CD4-positive, CD25-positive, alpha-beta regulatory T cell (primary cell): ENCODE results near the gene DLG2. TPM values are rescaled to one million over a fixed set of nuclear protein-coding genes. Genes with fewer than 3 reads are reported as not detected.

Experiments
- ATAC-seq, 2 donors: fragments of 150-1000 bp; cut with Tn5 transposase; one replicate each; pipeline ENCODE4 v1.10.0; 2021; ENCODE audit warnings: low read depth in 2 of 2, moderate number of reproducible peaks in 2 of 2, moderate library complexity in 1 of 2
- DNase-seq, 3 donors: peaks; one replicate each; pipeline versions ENCODE4 v3.0.0 to v3.0.0-alpha.2; 2012 to 2022; ENCODE audit warnings: mixed read lengths in 1 of 3
- H3K27ac ChIP-seq: one replicate; pipeline ENCODE4 v1.7.0; 2013; ENCODE audit warnings: mild to moderate bottlenecking, low read length; ENCODE audit not compliant: insufficient read depth, poor library complexity, severe bottlenecking
- H3K27me3 ChIP-seq: one replicate; pipeline ENCODE4 v1.7.0; 2013; ENCODE audit warnings: low read length; ENCODE audit not compliant: control insufficient read depth, insufficient read depth
- H3K36me3 ChIP-seq: one replicate; pipeline ENCODE4 v1.7.0; 2013; ENCODE audit warnings: mild to moderate bottlenecking, low read length, moderate library complexity; ENCODE audit not compliant: control insufficient read depth, insufficient read depth
- H3K4me1 ChIP-seq: 2 replicates; pipeline ENCODE4 v1.7.0; 2013; ENCODE audit warnings: mild to moderate bottlenecking, low read length; ENCODE audit not compliant: insufficient read depth, control insufficient read depth, poor library complexity, severe bottlenecking
- H3K4me3 ChIP-seq: one replicate; pipeline ENCODE4 v1.7.0; 2013; ENCODE audit warnings: low read depth, mild to moderate bottlenecking, low read length, moderate library complexity
- H3K9me3 ChIP-seq, 2 experiments: 1 replicate in 1 of 2; 2 replicates in 1 of 2; pipeline ENCODE4 v1.7.0; 2013; ENCODE audit warnings: low read length in 2 of 2, mild to moderate bottlenecking in 1 of 2, moderate library complexity in 1 of 2; ENCODE audit not compliant: control insufficient read depth in 2 of 2
- H3K27ac Mint-ChIP-seq, 3 donors: one replicate each; pipeline ENCODE4 v1.8.0; 2020 to 2022; ENCODE audit warnings: mild to moderate bottlenecking in 3 of 3, mixed read lengths in 3 of 3, moderate library complexity in 2 of 3
- H3K27me3 Mint-ChIP-seq: one replicate; pipeline ENCODE4 v1.8.0; 2022; ENCODE audit warnings: mild to moderate bottlenecking, mixed read lengths
- H3K36me3 Mint-ChIP-seq: one replicate; pipeline ENCODE4 v1.8.0; 2020; ENCODE audit warnings: mixed read lengths
- H3K4me1 Mint-ChIP-seq, 4 donors: one replicate each; pipeline ENCODE4 v1.8.0; 2020 to 2022; ENCODE audit warnings: mixed read lengths in 4 of 4, mild to moderate bottlenecking in 1 of 4
- H3K4me3 Mint-ChIP-seq, 4 donors: one replicate each; pipeline ENCODE4 v1.8.0; 2020 to 2022; ENCODE audit warnings: mild to moderate bottlenecking in 4 of 4, mixed read lengths in 4 of 4, moderate library complexity in 3 of 4
- H3K9me3 Mint-ChIP-seq, 7 donors: one replicate each; pipeline ENCODE4 v1.8.0; 2020 to 2022; ENCODE audit warnings: mixed read lengths in 7 of 7, mild to moderate bottlenecking in 3 of 7, moderate library complexity in 2 of 7
- polyA plus RNA-seq, 4 donors: library from polyadenylated mRNA; unstranded; fragments of 300-500 nt; fragmentation: Illumina TruSeq; gene quantifications; one replicate each; pipeline ENCODE4 v1.2.3, GENCODE V29; 2021
- total RNA-seq: library from RNA; stranded (reverse); gene quantifications from one replicate; pipeline ENCODE4 v1.2.3, GENCODE V29; 2022

The DLG2 gene
- total and polyA plus RNA-seq, 5 donors from 2014 or later = 0.26 to 2.0 (median 0.94) TPM

DNA sequence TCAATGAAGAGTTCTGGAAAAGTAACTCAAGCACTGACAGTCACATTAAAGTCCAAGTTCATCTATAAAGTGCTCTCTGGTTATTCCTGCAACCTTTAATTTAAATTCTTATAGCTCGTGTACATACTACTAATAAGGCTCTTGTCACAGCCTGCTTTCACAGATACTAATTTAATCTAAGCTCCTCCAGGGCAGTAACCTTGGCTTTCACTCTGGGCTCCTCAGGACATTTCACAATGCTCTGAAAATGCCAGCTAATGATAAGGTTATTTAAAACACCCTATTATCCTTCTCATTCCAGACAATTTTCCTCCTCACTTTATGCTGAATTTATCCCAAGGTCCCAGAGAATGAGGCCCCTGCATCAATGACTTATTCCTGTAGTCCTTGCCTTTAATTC, 2098.3 kb downstream of the DLG2 start:
- no peaks in the 10 kb centered on the region for H3K9me3 ChIP-seq
- no peaks in the 10 kb centered on the region for H3K36me3 Mint-ChIP-seq
- no peak overlapping the region for H3K4me3 ChIP-seq
- no peak overlapping the region for H3K27ac Mint-ChIP-seq
- DNase-seq (no peak), ATAC-seq (no peak)
- no peak overlapping the region for H3K4me3 Mint-ChIP-seq
- H3K27ac ChIP-seq = no peak overlapping the region
- peaks cover 0 to 3% (median 0%) of the 10 kb centered on the region in 7 donors for H3K9me3 Mint-ChIP-seq
- H3K4me1 ChIP-seq = no peaks in the 10 kb centered on the region
- no peaks in the 10 kb centered on the region for H3K4me1 Mint-ChIP-seq
- no peaks in the 10 kb centered on the region for H3K36me3 ChIP-seq
- H3K27me3 Mint-ChIP-seq = no peaks in the 10 kb centered on the region
- no peaks in the 10 kb centered on the region for H3K27me3 ChIP-seq

DNA sequence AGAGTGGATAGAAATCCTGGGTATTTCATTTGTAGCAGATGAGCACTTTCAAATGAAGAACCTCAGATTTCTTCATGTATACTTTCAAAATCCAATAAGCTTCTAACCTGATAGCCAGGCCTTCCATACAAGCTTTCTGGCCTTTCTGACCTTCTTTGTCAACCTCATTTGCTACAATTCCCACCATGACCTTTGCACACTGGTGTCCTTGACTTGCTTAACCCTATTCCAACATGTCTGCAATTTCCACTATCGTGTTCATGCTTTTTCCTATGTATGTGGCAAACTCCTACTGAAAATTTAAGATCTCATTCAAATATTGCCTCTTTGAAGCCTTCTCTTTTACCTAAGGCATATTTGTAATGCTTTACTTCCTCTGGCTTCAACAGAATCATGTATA, 2098.9 kb downstream of the DLG2 start:
- ATAC-seq (no peak), DNase-seq (no peak)
- Histone ChIP-seq H3K4me1 (no peaks in the 10 kb centered on the region), H3K4me3 (no peak overlapping the region), H3K9me3 (no peaks in the 10 kb centered on the region), H3K36me3 (no peaks in the 10 kb centered on the region), H3K27me3 (no peaks in the 10 kb centered on the region), H3K27ac (no peak overlapping the region)
- no peaks in the 10 kb centered on the region for H3K4me1 Mint-ChIP-seq
- no peaks in the 10 kb centered on the region for H3K27me3 Mint-ChIP-seq
- peaks cover 0 to 3% (median 0%) of the 10 kb centered on the region in 7 donors for H3K9me3 Mint-ChIP-seq
- H3K4me3 Mint-ChIP-seq = no peak overlapping the region
- no peak overlapping the region for H3K27ac Mint-ChIP-seq
- H3K36me3 Mint-ChIP-seq = no peaks in the 10 kb centered on the region

DNA sequence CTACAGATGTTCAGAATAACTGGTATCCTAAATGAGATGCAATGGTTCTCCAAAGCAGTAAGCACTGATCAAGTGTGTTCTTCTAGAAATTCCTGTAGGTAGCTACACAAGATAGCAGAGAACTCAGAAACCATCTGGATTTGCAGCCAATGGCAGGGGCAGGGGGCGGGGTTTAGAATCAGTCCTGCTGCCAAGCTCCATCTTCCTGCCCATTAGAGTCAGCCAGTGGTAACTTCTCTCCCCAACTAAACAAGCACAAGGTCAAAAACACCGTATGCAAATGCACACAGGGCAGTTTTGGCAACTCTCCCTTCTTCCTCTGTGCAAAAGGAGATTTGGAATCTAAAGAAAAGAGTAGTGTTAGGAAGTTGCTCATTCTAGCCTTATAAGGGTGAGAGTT, 2103.5 kb downstream of the DLG2 start:
- Histone ChIP-seq H3K36me3 (no peaks in the 10 kb centered on the region), H3K9me3 (no peaks in the 10 kb centered on the region), H3K27me3 (no peaks in the 10 kb centered on the region), H3K4me1 (no peaks in the 10 kb centered on the region), H3K27ac (no peak overlapping the region), H3K4me3 (no peak overlapping the region)
- Mint-ChIP-seq H3K27ac (no peak overlapping the region), H3K27me3 (peaks cover 10% of the 10 kb centered on the region), H3K4me3 (no peak overlapping the region), H3K36me3 (no peaks in the 10 kb centered on the region), H3K4me1 (peaks cover 0 to 2% (median 0%) of the 10 kb centered on the region in 4 donors), H3K9me3 (peaks cover 0 to 5% (median 0%) of the 10 kb centered on the region in 7 donors)
- no peak for DNase-seq
- ATAC-seq = no peak

DNA sequence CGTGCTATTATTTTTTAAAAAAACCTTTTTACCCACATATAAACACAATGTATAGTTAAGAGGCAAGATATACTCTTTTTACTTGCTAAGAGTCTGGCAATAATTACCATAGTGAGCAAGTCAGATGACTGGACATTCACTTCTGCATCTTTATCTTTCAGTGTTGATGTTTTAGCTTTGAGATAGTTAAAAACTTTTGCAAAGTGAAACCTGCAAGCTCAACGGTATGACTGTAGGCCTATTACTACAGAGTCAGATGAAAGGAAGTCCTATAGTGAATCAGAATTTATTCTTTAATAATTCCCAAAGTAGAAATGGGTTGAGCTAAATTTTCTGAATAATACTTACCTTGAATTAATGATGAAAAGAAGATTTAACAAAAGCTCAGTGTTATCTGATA, 2104.2 kb downstream of the DLG2 start:
- Histone ChIP-seq H3K36me3 (no peaks in the 10 kb centered on the region), H3K27me3 (no peaks in the 10 kb centered on the region), H3K9me3 (no peaks in the 10 kb centered on the region), H3K4me3 (no peak overlapping the region), H3K27ac (no peak overlapping the region), H3K4me1 (no peaks in the 10 kb centered on the region)
- no peak overlapping the region for H3K27ac Mint-ChIP-seq
- H3K4me3 Mint-ChIP-seq = no peak overlapping the region
- peaks cover 10% of the 10 kb centered on the region for H3K27me3 Mint-ChIP-seq
- DNase-seq (no peak), ATAC-seq (no peak)
- H3K4me1 Mint-ChIP-seq = peaks cover 0 to 2% (median 0%) of the 10 kb centered on the region in 4 donors
- peaks cover 0 to 5% (median 0%) of the 10 kb centered on the region in 7 donors for H3K9me3 Mint-ChIP-seq
- H3K36me3 Mint-ChIP-seq = no peaks in the 10 kb centered on the region

DNA sequence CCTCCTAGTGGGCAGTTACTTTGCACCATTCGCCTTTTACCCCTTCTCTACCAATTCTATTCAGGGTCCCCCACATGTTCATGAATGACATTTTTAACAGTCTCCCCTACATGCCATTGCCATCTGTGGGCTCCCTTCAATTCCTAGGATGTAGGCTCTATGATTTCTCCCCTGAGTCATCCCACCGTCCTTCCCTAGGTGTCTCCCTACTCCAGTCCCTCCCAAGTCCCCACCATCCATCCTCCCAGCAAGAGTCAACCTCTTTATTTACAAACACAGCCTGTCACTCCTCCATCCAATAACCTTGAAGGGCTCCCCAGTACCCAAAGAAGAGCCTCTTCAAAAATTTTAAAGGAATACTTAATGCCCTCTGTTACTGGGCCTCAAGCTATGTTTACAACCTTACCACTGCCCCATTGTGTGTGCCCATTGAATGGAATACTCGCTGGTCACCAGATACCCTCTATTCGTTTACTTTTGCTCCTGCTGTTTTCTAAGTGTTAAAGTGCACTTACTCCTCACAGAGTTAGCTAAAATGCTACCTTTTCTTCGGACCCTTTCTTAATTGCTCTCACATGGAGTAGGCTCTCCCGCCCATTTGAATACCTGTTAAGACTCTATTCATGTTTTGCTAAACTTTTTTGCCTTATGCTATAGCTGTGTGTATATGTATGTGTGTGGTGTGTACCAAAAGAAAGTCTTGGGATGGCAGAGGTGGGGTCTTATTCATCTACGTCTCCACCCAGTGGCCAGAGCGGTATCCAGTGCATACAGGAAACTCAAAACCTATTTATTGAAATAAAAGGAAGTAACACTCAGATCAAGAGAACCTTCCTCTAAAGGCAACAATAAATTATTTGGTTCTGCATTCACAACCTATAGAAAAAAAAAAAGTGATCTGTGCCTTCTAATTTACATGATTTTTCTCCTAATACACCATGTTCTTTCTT, 2105.2 kb downstream of the DLG2 start:
- Mint-ChIP-seq H3K4me3 (no peak overlapping the region), H3K9me3 (peaks cover 0 to 8% (median 0%) of the 10 kb centered on the region in 7 donors), H3K27me3 (peaks cover 10% of the 10 kb centered on the region), H3K27ac (no peak overlapping the region), H3K4me1 (peaks cover 0 to 2% (median 0%) of the 10 kb centered on the region in 4 donors), H3K36me3 (no peaks in the 10 kb centered on the region)
- Histone ChIP-seq H3K4me1 (no peaks in the 10 kb centered on the region), H3K27ac (no peak overlapping the region), H3K27me3 (no peaks in the 10 kb centered on the region), H3K36me3 (no peaks in the 10 kb centered on the region), H3K4me3 (no peak overlapping the region), H3K9me3 (no peaks in the 10 kb centered on the region)
- no peak for DNase-seq
- no peak for ATAC-seq

DNA sequence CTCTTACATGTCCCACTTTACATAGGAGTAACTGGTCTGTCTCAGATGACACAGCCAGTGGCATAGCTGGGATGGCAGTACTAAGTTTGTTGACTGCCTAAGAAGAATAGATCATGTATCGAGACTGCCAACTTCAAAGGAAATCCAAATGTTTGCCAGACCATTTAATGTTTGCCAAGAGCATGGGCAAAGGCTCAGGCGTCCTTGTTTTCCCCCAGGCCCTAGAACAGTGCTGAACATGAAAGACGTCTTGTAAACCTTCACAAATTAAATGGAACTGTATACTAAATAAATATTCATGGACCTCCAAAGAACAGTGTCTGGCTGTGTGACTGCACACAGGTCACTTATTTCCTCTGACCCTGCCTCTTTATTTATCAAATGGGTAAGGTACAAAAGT, 2106.3 kb downstream of the DLG2 start:
- Mint-ChIP-seq H3K9me3 (peaks cover 0 to 8% (median 0%) of the 10 kb centered on the region in 7 donors), H3K4me3 (no peak overlapping the region), H3K27me3 (peaks cover 10% of the 10 kb centered on the region), H3K36me3 (no peaks in the 10 kb centered on the region), H3K27ac (no peak overlapping the region), H3K4me1 (peaks cover 0 to 2% (median 0%) of the 10 kb centered on the region in 4 donors)
- Histone ChIP-seq H3K27ac (no peak overlapping the region), H3K9me3 (no peaks in the 10 kb centered on the region), H3K4me3 (no peak overlapping the region), H3K4me1 (no peaks in the 10 kb centered on the region), H3K36me3 (no peaks in the 10 kb centered on the region), H3K27me3 (no peaks in the 10 kb centered on the region)
- DNase-seq (no peak), ATAC-seq (no peak)

DNA sequence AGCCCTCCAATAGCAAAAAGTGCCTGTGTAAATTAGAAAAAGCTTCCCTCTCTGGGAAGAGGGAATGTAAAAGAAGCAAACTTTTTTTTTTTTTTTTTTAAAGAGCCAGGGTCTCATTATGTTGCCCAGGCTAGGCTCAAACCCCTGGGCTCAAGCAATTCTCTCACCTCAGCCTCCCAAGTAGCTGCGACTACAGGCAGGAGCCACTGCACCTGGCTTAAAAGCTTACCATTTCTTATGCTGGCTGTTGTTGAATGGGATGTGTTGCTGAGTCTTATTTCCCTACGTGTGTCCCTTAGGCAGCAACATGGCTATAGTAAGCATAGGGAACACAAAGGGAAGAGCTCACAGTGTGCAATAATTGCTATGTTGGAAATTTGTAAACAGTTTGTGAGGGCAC, 2115.5 kb downstream of the DLG2 start:
- Mint-ChIP-seq H3K27me3 (no peaks in the 10 kb centered on the region), H3K4me3 (no peak overlapping the region), H3K36me3 (no peaks in the 10 kb centered on the region), H3K9me3 (peaks cover 0 to 6% (median 2%) of the 10 kb centered on the region in 7 donors), H3K4me1 (no peaks in the 10 kb centered on the region), H3K27ac (no peak overlapping the region)
- no peak for ATAC-seq
- Histone ChIP-seq H3K4me3 (no peak overlapping the region), H3K27ac (no peak overlapping the region), H3K36me3 (no peaks in the 10 kb centered on the region), H3K9me3 (no peaks in the 10 kb centered on the region), H3K27me3 (no peaks in the 10 kb centered on the region), H3K4me1 (no peaks in the 10 kb centered on the region)
- no peak for DNase-seq
